RCC 7860 (cell line): Measurements from ENCODE around the gene CD2AP.
"Not testable (repeated sequence)": the region's sequence is repeated elsewhere in the genome, so short reads cannot be mapped to it uniquely, and the experiment has no call there.

ENCODE experiments used
- DNase-seq: peaks from one replicate; pipeline ENCODE4 v3.0.0-alpha.2; 2015; ENCODE audit warnings: low spot score
- FAIRE-seq: peaks from 2 replicates; lab custom pipeline; 2012; peaks lifted over from hg19 to GRCh38; lab: Jason Lieb, UNC

CD2AP gene

DNA sequence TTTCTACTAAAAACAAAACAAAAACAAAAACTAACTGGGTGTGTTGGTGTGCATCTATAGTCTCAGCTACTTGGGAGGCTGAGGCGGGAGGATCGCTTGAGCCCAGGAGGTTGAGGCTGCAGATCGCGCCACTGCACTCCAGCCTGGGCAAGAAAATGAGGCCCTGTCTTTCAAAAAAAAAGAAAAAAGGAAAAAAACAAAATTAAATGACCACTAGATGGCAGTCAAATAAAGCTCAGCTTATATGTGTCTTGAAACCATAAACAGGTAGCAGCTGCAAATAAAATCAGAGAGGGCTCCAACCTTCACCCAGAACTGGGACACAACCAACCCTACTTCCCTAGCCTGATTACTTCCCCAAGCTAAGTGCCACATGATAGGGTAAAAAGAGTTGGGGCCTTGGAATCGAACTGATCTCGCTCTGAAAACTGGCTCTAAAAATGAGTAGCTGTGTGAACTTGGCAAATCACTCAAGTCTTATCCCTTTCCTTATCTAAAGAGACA, 153.7 kb downstream of the CD2AP start:
- DNase-seq = peak; percentile 32
- FAIRE-seq = peak; percentile 54

DNA sequence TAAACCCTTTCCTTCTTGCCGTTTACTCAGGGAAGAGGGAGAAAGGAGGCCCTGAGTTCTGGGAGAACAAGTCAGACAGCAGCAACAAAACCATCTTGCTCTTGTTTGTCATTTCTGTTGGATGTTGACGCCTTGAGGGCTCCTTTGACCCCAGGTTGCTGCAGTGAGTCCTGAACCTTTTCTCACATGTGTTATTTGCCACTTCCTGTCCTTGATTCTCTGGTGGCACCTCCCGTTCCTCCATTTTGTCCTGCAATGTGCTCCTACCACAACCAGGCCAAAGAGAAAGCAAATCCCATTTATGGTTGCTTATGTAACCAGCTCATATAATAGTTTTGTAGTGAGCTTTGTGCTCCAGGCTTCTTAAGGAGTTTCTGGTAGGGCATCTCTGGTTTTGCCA, 154.2 kb downstream of the CD2AP start:
- FAIRE-seq (no peak), DNase-seq (no peak)

DNA sequence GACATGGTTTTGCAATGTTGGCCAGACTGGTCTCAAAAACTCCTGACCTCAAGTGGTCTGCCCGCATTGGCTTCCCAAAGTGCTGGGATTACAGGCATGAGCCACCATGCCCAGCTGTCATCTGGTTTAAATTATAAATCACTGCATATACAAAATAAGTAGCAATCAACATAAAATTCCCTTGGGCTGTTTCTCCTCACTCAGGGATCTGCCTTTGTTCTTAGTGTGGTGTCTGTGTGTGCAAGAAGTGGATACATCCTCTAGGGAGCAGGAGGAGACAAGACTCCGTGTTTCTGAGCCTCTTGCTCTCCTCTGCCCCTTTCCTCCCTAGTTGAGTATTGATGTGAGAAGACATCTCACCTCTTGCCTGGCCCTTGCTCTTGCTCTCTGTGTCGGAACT, 155.6 kb downstream of the CD2AP start:
- peak; percentile 26 for DNase-seq
- no peak for FAIRE-seq

DNA sequence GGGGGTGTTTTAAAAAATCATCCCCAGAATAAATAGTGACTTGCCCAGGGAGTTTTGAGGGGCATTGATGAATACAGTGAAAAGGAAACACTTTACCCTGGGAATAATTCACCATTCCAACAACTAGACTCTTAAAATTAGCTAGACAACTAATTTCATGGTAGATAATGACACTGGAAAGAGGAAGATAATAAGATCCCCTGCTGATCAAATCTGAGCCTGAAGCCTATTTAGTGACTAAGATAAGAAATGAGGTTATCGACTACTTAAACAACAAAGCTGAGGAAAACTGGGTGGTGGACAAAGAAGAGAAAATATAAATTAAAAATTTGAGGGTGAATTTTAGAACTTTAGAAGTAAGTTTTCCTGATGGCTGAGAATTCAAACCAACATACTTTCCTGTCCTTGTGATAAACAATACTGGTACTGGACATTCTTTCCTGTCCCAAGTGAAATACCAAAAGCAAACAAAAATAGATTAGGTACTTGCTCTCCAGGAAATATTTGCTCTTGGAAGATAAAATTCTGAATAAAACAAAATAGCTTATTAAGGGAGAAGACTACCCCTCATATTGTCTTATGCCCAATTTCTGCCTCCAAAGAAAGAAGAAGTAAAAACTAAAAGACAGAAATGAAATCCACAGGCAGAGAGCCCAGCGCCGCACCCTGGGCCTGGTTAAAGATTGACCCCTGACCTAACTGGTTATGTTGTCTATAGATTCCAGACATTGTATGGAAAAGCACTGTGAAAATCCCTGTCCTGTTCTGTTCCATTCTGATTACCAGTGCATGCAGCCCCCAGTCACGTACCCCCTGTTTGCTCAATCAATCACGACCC, 156.8 kb downstream of the CD2AP start:
- no peak for DNase-seq

DNA sequence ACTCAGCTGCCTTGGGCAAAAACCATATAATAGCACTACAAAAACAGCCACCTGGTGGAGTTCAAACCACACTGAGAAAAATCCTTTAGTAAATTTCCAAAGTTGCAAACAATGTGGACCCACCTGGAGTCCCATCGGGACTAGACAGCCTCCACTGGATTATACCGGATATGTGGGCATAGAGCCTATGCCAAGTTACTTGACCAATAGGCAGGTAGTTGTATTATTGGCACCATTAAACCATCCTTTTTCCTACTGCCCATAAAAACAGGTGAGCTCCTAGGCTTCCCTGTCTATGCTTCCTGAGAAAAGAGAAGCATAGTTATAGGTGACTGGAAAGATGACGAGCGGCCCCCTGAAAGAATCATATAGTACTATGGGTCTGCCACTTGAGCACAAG, 169.1 kb downstream of the CD2AP start:
- FAIRE-seq (no peak), DNase-seq (no peak)

More for the DNA sequence above, 156.8 kb downstream of the CD2AP start:
- FAIRE-seq = no peak

DNA sequence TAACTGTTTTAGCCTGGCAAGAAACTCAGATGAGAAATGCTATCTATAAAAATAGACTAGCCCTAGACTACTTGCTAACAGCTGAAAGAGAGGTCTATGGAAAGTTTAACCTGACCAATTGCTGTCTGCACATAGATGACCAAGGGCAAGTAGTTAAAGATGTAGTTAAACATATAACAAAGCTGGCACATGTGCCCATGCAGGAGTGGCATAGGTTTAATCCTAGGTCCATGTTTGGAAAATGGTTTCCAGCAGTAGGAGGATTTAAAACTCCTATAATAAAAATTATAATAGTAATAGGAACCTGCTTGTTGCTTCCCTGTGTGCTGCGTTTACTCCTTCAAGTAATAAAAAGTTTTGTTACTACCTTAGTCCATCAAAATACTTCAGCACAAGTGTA, 169.6 kb downstream of the CD2AP start:
- FAIRE-seq (no peak), DNase-seq (no peak)

DNA sequence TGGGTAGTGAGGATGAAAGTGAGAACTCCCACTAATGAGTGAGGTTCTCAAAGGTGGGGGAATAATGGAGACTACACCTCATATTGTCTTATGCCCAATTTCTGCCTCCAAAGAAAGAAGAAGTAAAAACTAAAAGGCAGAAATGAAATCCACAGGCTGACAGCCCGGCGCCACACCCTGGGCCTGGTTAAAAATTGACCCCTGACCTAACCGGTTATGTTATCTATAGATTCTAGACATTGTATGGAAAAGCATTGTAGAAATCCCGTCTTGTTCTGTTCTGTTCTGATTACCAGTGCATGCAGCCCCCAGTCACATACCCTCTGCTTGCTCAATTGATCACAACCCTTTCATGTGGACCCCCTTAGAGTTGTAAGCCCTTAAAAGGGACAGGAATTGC, 170.0 kb downstream of the CD2AP start:
- FAIRE-seq, DNase-seq: not testable (repeated sequence)

DNA sequence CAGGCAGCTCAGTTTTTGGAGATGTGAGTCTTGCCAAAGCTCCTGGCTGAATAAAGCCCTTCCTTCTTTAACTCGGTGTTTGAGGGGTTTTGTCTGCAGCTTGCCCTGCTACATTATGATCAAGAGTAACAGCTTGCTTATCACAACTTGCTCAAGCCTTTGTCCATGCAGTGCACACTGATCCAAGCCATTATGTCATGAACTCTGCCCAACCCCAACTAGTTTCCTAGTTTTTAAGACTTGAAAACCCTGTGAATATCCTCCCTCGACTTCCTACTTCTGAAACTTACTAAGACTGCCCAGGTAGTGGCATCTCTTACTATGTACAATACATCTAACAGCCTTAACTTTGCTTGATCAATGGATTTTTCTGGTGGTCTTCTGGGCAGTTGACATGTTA, 170.4 kb downstream of the CD2AP start:
- no peak for FAIRE-seq
- no peak for DNase-seq

DNA sequence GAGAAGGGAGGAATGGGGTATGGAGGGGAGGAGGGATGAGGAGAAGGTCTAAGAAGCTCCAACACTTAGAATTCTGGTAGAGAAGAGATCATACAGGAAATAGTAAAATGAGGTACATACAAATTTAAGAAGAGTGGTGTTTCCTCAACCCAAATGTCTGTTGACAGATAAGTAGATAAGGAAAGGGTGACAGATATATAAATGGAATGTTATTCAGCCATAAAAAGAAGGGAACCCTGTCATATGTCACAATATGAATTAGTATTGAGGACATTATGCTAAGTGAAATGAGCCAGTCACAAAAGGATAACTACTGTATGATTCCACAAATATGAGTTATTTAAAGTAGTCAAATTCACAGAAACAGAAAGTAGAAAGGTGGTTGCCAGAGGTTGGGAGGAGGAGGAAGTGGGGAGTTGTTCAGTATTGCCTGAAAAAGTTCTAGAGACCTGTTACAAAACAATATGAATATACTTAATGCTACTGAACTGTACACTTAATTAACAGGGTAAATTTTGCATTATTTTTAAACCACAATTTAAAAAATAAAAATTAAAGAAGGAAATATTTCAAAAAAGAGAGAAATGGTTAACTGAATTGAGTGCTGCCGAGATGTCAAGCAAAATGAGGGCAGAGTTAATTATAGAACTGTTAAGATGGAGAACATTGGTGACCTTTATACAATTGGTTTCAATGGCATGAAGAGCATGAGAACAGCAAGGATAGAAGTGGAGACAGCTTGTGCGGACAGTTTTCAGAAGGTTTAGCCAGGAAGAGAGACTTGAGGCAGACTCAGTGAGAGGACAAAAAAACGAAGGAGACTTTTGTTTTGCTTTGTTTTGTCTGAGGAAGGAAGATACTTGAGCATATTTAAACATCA, 173.2 kb downstream of the CD2AP start:
- DNase-seq (no peak), FAIRE-seq (no peak)

DNA sequence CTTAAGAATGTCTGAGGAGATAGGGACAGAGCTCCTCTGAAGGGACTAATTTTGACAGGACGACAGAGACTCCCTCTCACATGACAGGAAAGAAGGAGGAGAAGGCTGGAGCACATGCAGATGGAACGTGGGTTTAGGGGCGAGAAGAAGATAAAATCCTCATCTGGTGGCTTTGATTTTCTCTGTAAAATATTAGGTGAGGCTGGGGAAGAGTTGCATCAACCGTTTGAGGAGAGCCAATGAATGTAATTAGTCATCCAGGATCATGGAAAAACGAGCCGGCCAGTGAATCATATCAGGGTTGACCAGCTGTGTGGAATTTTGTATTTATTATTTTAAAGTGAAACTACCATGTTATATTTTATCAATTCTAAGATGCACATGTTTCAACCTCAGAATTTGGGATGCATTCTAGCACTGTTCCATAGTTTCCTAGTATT, 173.9 kb downstream of the CD2AP start:
- DNase-seq (peak; percentile 73), FAIRE-seq (peak; percentile 79)

DNA sequence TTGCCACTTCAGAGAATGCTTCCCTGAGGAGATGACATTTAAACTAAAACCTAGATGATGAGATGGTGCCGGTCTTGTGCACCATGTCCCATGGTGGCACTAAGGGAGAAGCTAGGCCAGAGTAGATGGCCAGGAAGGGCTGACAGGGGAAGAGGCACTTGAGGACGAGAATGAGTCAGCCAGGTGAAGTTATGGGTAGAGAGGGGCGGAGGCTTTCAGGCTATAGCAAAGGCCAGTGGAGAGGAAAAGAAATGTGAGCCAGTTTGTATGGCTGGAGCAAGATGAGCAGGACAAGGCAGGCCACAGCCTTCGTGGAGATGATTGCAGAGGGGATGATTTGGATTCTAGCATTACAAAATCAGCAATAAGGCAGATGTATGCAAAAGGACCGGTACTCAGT, 176.1 kb downstream of the CD2AP start:
- FAIRE-seq (no peak), DNase-seq (no peak)

DNA sequence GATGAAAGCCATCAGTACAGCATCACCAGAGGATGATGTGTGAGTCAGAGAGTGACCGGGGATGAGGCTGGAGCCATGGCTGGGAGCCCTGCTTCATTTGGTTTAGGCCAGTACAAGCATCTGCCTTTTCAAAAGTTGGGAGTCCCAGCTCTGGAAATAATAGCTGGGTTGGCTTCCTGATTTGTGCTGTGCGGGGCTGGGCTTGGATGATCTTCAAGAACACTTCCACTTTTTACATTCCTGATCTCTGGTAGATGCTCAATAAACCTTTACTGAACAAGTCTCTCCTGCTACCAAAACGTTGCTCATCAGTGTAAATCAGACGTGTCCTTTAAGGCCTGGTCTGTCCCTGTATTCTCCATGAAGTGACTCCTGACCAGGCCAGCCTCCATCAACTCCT, 176.7 kb downstream of the CD2AP start:
- peak; percentile 41 for DNase-seq

DNA sequence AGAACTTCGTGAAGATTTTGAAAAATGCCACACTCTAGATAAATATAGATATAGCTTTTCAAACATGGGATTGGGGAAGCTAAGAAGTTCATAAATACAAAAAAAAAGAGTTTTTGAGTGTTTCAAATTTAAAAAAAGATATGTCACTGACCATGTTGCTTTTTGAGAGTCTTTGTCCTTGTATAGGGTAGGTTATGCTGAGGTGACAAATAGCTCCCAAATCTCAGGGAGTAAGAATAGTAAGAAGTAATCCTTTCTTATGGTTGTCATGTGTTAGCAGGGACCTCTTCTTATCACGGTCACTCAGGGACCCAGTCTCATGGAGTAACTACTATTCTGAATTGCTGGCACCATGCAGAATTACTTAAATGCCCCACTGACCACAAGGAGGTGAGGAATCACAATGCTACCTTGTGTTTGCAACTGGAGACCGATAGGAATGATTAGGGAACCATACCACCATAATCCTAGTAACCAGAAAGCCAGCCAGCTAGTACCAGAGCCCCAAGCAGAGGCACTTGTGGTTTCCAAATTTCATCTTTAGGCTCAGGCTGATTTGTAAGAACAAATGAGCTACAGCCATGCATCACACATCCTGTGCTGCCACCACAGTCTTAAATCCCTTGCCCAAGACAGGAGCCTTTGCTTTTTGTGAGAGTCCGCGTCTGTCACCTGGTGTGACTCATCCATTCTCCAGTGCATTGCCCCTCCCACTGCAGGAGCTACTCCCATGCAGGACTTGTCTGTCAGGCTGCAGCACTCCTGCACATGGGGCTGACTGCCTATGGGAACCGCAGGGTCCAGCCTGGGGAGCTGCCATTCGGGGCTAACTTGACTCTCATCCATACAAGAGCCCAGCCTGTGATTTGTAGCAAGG, 178.4 kb downstream of the CD2AP start:
- DNase-seq (peak; percentile 80), FAIRE-seq (peak; percentile 75)

More for the DNA sequence above, 176.7 kb downstream of the CD2AP start:
- no peak for FAIRE-seq

DNA sequence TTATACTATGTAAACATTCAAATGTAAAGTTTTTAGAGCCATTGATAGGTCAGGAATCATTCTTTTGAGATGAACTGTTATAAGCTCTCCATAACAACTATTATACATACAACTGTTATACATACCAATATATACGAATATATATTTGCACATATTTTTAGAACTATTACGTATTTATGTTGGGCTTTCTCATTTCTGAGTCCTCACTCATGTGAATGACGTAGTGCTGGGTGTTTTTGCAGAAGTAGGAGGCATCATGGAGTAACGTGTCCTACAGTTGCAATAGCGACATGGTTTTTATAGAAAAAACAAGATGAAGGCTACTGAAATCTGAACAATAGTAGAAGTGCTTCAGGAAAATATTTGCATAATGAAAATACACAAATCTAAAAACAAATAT, 184.4 kb downstream of the CD2AP start:
- DNase-seq (no peak), FAIRE-seq (no peak)

DNA sequence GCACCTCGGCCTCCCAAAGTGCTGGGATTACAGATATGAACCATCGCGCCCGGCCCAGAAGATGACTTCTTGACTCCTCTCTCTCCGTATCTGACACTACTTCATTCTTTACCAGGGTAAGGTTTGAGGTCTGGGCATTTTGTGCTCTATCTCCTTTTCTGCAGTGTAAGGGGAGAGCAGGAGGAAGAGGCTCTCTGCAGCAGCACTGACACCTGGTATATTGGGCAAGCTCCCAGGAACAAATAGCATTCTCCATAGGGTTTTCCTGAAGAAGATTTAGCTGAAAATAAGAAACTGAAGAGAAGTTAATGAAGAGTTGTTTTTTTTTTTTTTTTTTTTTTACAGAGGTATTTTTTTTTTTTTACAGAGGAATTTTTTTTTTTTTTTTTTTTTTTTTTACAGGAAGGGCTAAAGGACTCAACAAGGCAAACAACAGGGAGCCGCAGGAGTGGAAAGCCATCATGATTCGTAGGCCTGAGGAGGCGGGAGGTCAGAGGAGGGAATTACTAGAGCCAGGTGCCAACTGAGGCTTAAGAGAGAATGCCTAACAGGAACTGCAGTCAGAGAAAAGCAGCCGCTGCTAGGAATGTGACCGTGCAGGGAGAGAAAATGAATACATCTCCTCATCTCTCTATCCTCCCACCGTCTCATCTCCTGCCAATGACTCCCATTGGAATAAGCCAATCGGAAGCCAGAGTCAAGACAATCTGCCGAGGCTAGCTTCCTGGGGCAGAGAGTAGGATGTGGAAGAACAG, 186.1 kb downstream of the CD2AP start:
- no peak for FAIRE-seq
- no peak for DNase-seq

DNA sequence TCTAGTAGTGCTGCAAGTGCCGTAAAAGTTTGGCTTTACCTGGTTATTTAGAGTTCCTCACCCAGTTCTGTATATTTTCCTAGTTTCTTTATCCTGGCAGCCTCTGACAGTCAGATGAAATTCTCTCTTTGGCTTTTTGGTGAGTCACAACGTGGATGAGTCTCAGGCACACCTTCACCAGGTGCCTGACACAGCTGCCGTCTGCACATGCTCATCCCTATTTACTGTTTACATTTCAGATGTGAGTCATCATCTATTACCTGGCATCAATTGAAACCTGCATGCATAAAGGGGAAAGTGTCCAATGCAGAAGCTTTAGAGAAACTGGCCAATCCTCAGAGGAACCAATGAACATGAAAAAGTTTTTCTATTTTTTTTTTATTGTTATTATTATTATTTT, 187.5 kb downstream of the CD2AP start:
- no peak for DNase-seq
- FAIRE-seq = no peak

DNA sequence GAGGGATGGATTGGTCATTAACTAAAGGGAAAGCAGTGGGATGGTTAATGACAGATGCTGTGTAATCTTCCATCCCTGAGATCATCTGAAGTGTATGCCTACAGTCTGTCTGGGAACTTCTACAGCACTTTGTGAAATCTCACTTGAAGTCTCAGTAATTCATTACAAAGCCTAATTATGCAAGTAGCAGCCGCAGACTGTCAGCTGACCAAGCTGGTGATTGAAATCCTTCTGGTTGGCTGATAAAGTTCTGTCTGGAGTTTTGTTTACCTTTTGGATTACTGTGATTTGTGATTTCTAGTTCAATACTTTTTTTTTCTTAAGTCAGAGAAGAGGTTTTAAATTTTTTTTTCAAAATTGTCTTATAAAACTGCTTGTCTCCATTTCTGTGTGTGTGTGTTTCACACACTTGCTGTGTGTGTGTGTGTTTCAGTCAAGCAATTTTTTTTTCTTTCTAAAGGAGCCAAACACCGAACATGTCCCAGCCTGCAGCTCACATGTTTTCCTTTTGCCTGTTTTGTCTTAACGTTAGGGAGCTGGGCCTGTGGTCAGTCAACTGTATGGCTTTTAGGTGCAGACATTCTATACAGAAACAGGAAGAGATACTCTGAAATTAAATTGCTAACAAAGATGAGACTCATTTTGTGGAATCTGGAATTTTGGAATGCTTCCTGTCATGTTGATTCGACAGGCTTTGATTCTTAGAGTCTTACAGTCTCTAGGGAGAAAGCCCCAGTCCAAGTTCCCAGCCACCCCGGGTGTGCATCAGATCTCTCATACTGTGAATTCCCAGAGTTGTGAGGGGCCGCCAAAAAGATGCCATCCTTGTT, 192.3 kb downstream of the CD2AP start:
- peak; percentile 49 for DNase-seq

DNA sequence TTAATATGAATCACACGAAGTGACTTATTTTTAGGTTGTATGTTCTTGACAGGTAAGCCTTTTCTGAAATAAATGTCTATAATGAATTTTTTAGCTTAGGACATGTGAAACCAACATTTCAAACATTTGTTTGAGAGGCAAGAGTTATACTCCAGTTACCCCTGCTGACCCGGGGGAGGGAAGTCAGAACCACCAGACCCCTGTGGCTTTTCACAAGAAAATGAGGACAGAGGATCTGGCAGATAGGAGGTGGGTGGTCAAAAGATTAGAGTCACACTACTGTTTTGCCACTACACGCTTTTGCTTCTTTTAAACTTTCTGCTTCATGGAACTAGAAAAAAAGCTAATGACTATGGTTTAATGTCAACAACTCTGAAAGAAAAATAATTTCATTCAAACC, 193.3 kb downstream of the CD2AP start:
- FAIRE-seq (no peak), DNase-seq (no peak)

More for the DNA sequence above, 192.3 kb downstream of the CD2AP start:
- peak; percentile 90 for FAIRE-seq

DNA sequence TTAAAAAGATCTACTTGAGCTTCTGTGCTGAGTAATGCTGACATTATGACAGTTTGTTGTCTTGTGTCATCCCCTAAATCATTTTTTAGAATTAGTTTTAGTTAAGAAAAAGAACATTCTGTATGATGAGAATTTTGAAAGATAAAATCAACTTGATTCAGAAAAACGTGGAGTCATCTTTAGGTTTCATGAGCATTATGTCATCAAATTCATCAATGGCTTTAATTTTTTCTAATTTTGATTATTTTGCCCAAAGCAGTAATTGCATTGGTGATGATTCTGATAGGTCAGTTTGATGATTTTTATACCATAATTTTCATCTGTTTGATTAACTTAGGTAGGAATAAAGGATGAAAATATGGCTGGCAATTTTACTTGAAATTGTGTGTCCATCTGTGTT, 194.2 kb downstream of the CD2AP start:
- DNase-seq (no peak), FAIRE-seq (no peak)
